HG02642 (cell line): ENCODE results near the gene CAMKK1.

Experiments
- ATAC-seq: cut with Tn5 transposase; IDR thresholded peaks from one replicate; pipeline ENCODE4 v1.9.1; 2021; ENCODE audit warnings: mild to moderate bottlenecking; ENCODE audit not compliant: unreplicated experiment, poor library complexity

The CAMKK1 gene

DNA sequence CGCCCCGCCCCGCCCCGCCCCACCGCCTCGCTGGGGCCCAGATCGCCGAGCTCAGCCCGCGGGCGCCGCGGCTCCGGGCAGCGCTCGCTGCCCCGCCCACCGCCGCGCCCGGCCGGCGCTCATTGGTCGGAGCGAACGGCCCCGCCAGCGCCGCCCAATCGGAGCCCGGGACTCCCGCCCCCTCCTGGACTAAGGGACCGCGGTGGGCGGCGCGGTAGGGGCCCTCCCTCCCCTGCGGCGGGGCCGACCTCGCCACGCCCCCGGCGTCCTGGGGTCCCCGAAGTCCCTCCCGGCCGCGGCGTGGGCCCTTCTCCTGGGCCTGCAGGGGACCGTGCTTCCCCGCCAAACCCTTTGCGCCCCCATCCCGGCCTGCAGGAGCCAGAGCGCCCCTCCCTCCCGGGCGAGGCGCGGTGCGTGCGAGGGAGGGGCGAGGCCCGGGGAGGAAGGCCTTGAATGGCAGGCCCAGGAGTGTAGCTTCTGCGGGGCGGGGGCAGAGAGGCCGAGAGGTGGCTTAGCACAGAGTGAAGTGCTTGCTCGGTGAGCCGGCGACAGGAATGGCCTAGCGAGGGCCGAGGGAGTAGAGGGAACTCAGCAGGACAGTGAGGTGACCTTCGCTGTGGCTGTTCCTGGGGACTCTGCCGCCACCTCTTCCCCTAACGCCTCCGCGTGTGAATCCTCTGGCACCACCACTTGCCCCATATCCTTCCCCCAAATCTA lies at the start of gene CAMKK1:
TSS of gene CAMKK1 (minus strand) at position 51 of the 717 bp plus-strand sequence. CDS start 7,366 bp downstream, outside the sequence.
- ATAC-seq, result peak; percentile 87

DNA sequence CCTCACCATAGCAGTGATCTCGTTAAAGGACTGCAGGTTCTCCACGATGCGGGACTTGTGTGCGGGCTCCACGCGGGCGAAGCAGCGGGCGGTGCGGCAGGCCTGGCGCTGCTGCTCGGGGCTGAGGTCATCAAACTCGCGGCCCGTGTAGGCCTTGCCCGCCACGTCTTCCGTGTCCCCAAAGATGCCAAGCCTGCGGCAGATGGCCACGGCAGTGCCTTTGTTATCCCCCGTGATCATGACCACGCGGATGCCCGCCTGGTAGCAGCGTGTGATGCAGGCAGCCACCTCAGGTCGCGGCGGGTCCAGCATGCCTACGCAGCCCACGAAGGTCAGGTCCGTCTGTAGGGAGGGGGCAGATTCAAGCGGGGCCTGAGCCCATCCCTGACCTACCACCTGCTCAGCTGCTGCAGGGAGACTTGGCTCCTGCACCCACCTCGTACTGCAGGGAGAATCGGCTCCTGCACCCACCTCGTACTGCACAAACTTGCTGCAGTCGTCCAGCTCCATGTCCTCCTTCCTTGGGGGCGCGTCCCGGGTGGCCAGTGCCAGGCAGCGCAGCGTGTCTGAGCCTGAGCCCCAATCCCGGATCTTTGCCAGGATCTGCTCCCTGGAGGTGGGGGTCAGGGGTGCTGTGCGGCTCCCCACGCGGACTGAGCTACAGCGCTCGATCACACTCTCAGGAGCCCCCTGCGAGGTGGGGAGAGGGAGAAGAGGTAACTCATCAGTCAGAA lies 48.3 kb upstream of the CAMKK1 start:
- no peak for ATAC-seq

DNA sequence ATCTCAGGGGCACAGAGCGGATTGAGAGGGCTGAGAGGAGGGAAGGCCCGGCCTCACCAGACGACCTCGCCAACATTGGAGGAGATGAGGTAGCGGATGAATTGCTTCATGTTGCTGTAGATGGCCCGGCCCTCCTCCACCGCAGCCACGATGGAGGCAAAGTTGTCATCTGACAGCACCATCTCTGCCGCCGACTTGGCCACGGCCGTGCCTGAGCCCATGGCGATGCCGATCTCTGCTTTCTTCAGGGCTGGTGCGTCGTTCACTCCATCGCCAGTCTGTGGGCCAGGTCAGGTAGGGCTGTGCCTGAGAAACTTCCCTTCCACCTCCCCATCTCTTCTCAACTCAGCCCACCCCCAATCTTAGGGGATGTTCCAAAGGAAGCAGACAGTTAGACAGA lies 44.5 kb upstream of the CAMKK1 start:
- ATAC-seq, result no peak

DNA sequence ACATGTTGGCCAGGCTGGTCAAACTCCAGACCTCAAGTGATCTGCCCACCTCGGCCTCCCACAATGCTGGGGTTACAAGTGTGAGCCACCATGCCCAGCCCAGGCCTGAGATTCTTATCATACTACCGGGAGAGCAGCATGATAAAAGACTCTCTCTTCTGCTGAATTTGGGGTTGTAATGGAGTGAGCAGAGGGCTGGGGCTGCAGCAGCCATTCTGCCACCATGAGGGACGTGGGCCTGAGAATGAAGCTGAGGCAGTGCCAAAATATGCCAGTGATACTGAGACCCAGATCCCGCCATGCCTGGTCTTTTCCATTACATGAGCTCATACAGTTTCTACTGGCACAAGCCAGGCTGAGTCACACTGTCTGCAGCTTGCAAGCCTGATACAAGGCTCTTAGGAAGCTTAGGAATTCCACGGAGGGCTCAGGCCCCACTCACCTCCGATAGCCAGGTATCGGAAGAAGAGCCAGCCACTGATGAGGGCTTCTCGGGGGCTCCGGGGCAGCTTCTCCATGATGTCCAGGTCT lies 43.0 kb upstream of the CAMKK1 start:
- ATAC-seq, result no peak

DNA sequence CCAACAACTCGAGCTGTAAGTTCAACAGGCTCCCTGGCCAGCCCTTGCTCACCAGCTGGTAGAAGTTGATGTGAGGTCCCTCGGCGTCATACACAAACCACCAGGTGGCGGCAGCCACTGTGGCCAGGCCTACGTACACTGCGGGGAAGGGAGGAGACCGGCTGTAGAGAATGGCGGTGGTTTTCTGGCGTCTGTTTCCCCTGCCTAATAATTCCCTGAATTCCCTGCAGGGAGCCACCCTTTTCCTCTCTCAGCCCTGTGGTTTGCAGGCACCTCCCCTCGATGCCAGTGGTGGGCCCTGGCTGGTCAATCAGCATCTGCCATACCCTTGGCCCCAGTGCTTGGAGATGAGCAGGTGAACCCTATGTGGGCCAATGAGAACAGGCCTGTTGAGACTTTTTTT lies 42.3 kb upstream of the CAMKK1 start:
- ATAC-seq, result no peak

DNA sequence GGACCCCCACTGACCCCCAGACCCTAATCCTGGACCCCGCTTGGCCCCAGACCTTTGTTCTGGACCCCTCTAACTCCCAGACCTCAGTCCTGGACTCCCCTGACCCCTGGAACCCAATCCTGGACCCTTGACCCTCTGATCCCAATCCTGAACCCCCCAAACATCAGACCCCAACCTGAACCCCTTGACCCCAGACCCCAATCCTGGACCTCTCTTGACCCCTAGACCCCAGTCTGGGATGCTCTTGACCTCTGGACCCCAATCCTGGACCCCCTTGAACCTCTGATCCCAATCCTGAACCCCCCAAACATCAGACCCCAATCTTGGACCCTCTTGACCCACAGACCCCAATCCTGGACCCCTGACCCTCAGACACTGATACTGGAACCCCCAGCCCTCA lies 36.9 kb upstream of the CAMKK1 start:
- no peak for ATAC-seq

DNA sequence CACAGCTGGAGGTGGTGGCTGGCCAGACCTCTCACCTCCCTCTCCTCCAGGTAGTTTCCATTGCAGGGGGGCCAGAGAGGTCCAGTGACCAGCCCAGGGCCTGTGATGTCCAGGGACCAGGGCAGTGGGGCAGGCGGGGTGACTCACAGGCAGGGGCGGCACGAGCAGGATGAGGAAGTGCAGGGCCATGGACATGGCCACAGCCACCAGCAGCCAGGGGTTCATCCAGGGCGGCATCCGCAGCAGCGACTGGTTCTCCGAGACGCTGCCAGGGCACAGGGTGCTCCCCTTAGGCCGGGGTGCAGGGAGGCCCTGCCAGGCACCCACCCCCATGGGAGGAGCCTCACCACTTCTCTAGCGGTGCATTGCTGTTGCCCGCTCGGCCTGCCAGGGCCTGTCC lies 36.3 kb upstream of the CAMKK1 start:
- ATAC-seq, result no peak

DNA sequence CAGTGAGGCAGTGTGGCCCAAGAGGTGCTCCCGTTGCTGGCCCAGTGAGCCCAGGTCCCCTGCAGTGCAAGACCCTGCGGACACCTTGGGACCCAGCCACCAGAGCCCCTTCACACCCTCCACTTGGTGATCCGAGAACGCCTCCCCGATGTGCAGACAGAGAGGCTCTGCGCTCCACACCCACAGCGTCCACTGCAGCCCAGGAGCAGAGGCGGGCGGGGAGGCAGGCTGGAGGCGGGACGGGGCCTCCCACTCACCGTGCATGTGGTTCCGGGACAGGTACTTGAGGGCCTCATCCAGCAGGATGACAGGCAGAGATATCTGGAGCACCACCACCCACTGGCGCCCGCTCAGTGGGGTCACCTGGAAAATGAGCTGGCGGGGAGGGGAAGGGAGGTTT lies 35.6 kb upstream of the CAMKK1 start:
- ATAC-seq, result no peak

DNA sequence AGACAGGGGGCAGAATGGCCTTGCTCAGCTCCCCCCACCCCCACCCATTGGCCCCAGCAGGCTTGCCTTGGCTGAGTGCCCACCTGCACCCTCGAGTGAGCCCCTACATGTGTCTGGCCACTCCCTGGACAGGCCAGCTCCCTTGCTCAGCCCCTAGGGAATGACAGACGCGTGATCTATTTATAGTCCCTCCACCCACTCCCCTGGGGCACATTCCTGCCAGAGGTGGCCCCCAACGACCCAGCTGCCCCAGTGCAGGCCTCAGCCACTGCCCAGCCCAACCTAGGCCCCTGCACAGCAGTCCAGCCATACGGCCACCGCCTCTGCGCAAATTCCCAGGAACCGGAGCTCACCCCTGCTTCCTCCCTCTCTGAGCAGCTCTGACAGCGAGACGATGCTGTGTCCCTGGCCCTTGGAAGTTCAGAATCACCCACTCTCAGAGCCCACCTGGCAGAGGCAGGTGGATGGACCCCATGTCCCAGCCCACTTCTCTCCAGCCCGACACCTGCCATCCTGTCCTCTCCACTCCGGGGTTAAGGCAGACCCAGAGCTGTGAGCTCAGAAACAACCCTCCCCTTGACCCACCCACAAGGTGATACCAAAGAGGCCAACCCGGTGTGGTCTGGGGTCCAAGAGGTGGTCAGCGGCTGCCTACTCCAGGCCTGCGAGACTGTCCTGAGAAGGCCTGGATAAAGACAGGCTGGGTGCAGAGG lies 34.9 kb upstream of the CAMKK1 start:
- ATAC-seq, result no peak

DNA sequence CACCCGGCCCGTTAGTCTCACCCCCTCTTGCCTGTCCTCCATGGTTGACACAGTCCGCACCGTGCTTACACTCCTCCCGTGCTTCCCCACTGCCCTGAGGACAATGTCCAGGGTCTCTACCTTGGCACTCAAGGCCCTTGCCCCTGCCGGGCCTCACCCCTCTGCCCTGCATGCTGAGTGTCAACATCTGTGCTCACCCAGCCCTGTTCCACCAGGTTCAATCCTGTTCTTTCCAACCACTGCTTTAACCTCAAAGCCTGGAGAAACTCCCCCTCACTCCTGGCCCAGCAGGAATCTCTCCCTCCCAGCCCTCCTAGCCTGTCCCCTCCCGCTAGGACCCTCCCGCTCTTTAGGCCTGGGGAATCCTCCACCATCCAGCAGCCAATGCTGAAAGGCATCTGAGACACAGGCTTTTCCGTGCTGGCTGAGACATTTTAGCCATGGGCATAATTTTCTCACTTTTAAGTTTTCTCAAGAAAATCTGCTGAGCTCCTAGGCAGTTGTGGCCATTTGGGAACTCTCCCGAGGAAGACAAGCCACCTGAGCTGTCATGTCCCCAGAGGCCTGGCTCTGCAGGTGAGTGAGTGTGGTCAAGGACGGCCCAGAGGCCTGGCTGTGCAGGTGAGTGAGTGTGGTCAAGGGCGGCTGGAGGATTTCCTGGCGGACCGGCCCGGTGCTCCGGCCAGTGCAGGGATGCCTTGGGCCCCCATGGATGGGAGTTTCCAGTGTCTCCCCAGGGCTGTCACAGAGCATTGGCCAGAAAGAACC lies 34.2 kb upstream of the CAMKK1 start:
- no peak for ATAC-seq

DNA sequence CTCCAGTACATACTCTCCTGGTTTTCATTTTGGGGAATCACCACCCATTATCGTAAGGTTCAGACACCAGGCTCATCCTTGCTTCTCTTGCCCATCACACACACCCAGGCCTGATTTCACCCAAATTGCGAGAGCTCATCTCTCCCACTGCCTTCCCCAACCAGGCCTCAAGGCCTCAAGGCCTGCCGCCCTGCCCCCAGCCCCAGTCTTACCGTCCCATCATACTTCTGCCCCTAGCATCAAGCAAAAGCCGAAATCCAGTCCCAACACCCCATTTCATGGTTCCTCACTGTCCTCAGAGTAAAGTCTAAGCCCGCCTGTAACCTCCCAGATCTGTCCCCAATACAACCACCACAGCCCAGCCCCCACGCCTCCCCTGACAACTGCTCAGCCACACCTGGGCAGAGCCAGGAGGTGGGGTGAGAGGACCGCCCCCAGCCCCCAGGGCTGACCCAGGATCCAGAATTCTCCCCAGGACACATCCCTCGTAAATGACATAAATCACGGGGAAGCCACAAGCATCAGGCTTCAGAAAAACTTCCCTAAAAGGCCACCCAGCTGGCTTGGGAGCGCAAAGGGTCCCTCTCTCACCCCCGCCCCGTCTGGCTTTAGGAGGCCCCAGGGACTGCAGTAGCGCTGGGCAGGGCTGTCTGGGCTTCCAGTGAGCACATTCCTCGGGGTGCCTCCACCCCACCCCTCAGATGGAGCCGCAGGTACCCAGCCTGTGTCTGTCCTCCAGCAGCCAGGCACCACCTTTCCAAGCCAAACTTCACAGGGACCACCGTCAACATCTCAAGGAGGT lies 33.0 kb upstream of the CAMKK1 start:
- no peak for ATAC-seq

DNA sequence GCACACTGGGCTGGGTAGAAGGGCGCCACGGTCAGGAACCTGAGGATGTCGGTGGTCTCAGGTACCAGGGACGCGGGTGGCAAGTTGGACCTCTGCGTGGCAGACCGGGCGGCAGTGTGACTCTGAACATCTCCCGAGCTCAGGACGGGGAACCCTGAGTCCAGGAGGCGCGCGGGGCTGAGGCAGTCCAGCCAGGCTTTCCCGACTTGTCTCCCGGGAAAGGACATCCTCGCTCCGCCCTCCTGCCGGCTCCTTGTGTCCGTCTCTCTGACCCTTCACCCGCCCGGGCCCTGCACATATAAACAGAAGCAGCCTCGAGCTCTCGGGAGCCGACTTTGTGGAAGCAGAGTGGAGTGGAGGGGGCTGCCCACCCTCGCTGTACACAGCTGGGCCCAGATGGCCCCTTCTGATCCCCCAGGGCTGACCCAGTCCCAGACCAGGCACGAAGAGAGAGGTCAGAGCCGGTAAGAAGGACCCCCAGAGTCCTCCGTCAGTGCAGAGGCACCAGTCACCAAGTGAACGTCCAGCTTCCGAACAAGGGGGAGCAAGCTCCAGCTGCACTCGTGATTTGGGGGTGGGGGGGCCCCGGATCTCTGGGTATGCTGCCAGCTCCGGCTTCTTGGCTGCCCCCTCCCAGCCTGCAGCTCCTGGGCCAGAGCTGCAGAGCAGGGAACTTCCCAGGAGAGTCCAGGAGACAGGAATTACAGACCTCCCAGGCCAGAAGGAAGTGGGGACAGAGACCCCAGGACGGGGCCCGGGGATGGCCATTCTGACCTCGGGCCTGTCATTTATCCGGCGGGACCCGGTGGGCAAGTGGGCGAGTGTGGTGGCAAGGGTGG lies 31.9 kb upstream of the CAMKK1 start:
- no peak for ATAC-seq

DNA sequence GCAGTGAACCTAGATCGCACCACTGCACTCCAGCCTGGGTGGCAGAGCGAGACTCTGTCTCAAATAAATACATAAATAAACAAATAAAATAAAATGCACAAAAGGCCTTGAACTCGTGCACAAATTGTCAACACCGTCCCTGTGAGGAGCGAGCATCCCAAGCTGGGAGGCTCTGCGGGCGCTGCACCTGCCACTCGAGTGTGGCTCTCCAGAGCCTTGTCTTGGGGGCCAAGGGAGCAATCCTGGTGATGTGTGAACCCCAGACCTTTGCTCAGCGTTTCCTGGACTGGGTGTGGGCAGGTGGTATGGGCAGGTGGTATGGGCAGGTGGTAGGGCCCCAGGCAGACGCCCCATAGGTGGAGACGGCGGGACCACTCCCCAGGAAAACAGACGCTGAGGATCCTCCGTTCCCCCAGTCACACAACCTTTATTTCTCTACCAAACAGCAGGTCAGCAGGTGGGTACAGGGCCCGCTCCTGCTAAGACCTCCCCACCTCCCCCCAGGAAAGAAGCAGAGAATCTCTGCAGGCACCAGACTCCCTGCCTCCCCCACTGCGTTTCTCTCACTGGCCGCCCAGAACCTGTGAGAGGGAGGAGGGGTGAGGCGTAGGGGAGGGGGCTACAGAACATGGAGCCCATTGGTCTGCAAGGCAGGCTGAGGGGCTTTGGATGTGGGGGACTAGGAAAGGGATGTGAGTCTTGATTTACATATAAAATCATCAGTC lies 30.8 kb upstream of the CAMKK1 start:
- no peak for ATAC-seq

DNA sequence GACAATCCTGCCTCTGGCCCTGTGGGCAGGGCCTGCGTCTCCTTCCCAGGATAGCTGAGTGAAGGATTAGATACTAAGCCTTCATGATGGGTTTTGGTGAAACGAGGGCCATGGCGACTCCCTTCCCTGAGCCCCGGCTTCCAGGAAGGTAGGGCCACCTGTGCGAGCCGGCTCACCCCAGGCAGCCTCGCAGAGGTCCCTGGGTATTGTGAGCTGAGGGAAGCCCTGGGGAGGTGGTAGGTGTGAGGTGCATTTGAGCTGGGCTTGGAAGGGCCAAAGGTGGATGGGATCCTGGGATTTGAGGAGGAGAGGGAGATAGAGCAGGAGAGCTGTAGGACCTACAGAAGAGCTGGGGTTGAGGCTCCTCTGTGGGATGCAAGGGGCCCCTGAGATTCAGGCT lies 29.9 kb upstream of the CAMKK1 start:
- ATAC-seq, result no peak

DNA sequence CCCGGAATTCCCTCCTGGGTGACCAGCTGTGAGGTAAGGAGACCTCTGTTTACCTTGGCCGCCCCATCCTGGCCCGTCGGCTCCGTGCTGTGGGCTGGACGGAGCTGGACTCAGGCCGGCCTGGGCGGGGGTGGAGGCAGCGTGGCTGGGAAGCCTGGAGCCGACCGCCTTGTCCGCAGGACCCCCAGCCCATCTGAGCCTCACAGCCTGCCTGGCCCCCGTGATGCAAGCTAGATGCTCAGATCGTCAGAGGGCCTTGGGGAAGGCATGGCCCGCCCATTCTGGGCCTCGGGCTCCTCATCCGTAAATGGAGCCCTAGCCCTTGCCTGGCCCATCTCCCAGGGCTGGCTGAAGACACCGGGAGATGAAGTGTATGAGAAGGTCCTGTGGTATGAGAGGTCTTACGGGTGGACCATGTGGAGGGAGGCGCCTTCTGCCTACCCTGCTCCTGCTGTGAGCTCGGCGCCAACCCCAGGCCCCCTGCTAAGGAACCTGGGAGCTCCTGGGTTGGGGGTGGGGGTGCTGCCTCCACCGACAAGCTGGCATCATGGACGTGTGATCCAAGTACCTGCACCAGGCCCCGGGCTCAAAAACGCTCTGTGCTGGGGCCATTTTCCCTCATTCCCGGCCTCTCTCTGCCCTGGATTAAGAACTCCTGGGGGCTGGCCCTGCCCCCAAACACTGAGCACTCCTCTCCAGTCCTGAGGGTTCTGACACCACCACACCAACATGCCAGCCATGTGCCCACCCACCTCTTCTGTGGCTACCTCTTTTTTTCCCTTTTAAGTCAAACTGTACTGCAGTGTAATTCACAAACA lies 28.9 kb upstream of the CAMKK1 start:
- ATAC-seq, result no peak

DNA sequence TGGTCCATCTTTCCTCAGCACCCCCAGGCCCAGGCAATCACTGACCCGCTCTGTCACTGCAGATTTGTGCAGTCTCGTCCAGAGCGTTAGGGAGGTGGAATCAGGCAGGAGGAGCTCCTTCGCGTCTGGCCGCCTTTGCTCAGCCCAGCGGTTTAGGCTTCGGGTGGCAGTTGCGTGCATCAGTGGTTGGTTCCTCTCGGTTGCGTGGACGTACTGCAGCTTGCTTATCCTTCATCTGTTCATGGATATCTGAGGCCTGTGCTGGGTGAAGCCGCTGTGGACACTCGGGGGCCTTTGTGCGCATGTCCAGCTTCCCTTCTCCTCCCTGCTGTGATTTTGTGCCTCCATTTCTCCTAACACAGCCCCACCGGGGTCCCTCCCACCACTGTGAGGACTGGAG lies 28.2 kb upstream of the CAMKK1 start:
- no peak for ATAC-seq

DNA sequence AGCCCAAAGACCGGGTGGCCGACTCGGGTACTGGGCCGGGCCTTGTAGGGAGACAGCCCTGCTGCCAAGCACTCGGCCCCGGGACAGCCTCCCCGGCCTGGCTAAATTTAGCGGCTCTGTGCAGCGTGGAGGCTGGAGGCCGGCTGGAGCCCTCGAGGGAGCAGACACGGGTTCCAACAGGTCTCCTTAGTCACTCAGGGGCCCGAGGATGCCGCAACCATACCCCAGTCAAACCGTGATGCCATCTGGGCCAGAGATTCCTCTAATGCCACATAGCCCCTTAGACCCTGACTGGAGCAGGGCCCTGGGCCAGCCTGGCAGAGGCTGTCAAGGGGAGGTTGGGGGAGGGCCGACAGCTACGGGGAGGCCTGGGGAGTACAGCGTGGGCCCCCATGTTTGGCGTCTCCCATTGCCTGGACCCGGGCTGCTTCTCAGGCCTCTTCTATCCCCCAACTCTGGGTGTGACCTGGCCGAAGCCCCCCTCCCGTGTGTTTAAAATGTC lies 26.3 kb upstream of the CAMKK1 start:
- ATAC-seq, result no peak
